ENCODE data around the gene HMGXB3. TPM values are rescaled to one million over a fixed set of nuclear protein-coding genes. Genes with fewer than 3 reads are reported as not detected.

HMGXB3 gene
- total RNA-seq, 4 donors from 2014 or later = 47.7 to 58.2 (median 55.3) TPM

- WGBS, 2 donors = 88 to 95% methylated on average over 4 to 8 of the region's 8 CpGs
- Histone ChIP-seq H3K27me3 (no peaks in the 10 kb centered on the region), H3K9me3 (no peaks in the 10 kb centered on the region), H3K36me3 (no peaks in the 10 kb centered on the region), H3K4me1 (peaks cover 0 to 10% (median 2%) of the 10 kb centered on the region in 4 donors), H3K27ac (no peak overlapping the region), H3K4me3 (no peak overlapping the region)
- DNase-seq (ENCODE audit: low spot score in 2 of 2) = no peak
- TF ChIP-seq POLR2A (IDR thresholded peaks at IDR 0.05) (no peak), CTCF (IDR thresholded peaks at IDR 0.05) (no peak), EP300 (IDR thresholded peaks at IDR 0.05) (no peak)
These were observed 77.7 kb downstream of the HMGXB3 start for GRCh38 chr5:150077996-150078801.

- Histone ChIP-seq H3K36me3 (no peaks in the 10 kb centered on the region), H3K27ac (no peak overlapping the region), H3K9me3 (no peaks in the 10 kb centered on the region), H3K4me1 (peaks cover 0 to 10% (median 2%) of the 10 kb centered on the region in 4 donors), H3K27me3 (no peaks in the 10 kb centered on the region), H3K4me3 (no peak overlapping the region)
- TF ChIP-seq POLR2A (IDR thresholded peaks at IDR 0.05) (no peak), CTCF (IDR thresholded peaks at IDR 0.05) (no peak), EP300 (IDR thresholded peaks at IDR 0.05) (no peak)
- 90 to 94% methylated on average over 7 of the region's 7 CpGs for WGBS, 2 donors
- no peak for DNase-seq (ENCODE audit: low spot score in 2 of 2)
These were observed 78.5 kb downstream of the HMGXB3 start for GRCh38 chr5:150078802-150079689.

- 95 to 97% methylated on average over 14 to 19 of the region's 19 CpGs for WGBS, 2 donors
- no peak for TF ChIP-seq CTCF (IDR thresholded peaks at IDR 0.05)
- no peak for TF ChIP-seq POLR2A (IDR thresholded peaks at IDR 0.05)
- no peak for TF ChIP-seq EP300 (IDR thresholded peaks at IDR 0.05)
- H3K4me1 ChIP-seq = peaks cover 0 to 10% (median 2%) of the 10 kb centered on the region in 4 donors
- no peaks in the 10 kb centered on the region for H3K9me3 ChIP-seq
- no peaks in the 10 kb centered on the region for H3K27me3 ChIP-seq
- H3K36me3 ChIP-seq = no peaks in the 10 kb centered on the region
- H3K4me3 ChIP-seq = no peak overlapping the region
- DNase-seq (ENCODE audit: low spot score in 2 of 2) = no peak
- no peak overlapping the region for H3K27ac ChIP-seq
These were observed 79.4 kb downstream of the HMGXB3 start for GRCh38 chr5:150079909-150080461.

- TF ChIP-seq EP300 (IDR thresholded peaks at IDR 0.05) = no peak
- no peak for TF ChIP-seq POLR2A (IDR thresholded peaks at IDR 0.05)
- TF ChIP-seq CTCF (IDR thresholded peaks at IDR 0.05) = no peak
- DNase-seq (ENCODE audit: low spot score in 2 of 2) = no peak
- 78 to 83% methylated on average over 10 to 15 of the region's 15 CpGs for WGBS, 2 donors
- no peak overlapping the region for H3K4me3 ChIP-seq
- no peaks in the 10 kb centered on the region for H3K27me3 ChIP-seq
- no peaks in the 10 kb centered on the region for H3K9me3 ChIP-seq
- no peaks in the 10 kb centered on the region for H3K36me3 ChIP-seq
- peaks cover 0 to 10% (median 2%) of the 10 kb centered on the region in 4 donors for H3K4me1 ChIP-seq
- no peak overlapping the region for H3K27ac ChIP-seq
These were observed 80.3 kb downstream of the HMGXB3 start for GRCh38 chr5:150080696-150081435.

Data from tibial nerve (tissue), 4 donors.